Parathyroid adenoma (tissue), 2 donors: ENCODE measurements around the gene PRELP.
"Not testable (repeated sequence)": the region's sequence is repeated elsewhere in the genome, so short reads cannot be mapped to it uniquely, and the experiment has no call there.

Experiments
- H2AFZ ChIP-seq: fragments of 300-600 bp; sonication (generic); one replicate; pipeline ENCODE4 v1.7.0; 2017; ENCODE audit warnings: antibody characterized with exemption, mild to moderate bottlenecking
- H3K27ac ChIP-seq: fragments of 300-600 bp; sonication (generic); one replicate; pipeline ENCODE4 v1.7.0; 2017
- H3K27me3 ChIP-seq: fragments of 300-600 bp; sonication (generic); one replicate; pipeline ENCODE4 v1.7.0; 2017; ENCODE audit warnings: low read length; ENCODE audit not compliant: control insufficient read depth, insufficient read depth
- H3K36me3 ChIP-seq: fragments of 300-600 bp; sonication (generic); one replicate; pipeline ENCODE4 v1.7.0; 2017; ENCODE audit warnings: low read length; ENCODE audit not compliant: control insufficient read depth, insufficient read depth
- H3K4me1 ChIP-seq: fragments of 300-600 bp; sonication (generic); one replicate; pipeline ENCODE4 v1.7.0; 2017; ENCODE audit warnings: control low read depth
- H3K4me2 ChIP-seq: fragments of 300-600 bp; sonication (generic); one replicate; pipeline ENCODE4 v1.7.0; 2017; ENCODE audit warnings: low read length
- H3K4me3 ChIP-seq: fragments of 300-600 bp; sonication (generic); one replicate; pipeline ENCODE4 v1.7.0; 2017; ENCODE audit warnings: low read depth, low read length
- H3K79me2 ChIP-seq: fragments of 300-600 bp; sonication (generic); one replicate; pipeline ENCODE4 v1.7.0; 2017; ENCODE audit warnings: control low read depth
- H3K9ac ChIP-seq: fragments of 300-600 bp; sonication (generic); one replicate; pipeline ENCODE4 v1.7.0; 2017; ENCODE audit warnings: mild to moderate bottlenecking
- H3K9me3 ChIP-seq: fragments of 300-600 bp; sonication (generic); one replicate; pipeline ENCODE4 v1.7.0; 2017; ENCODE audit warnings: low read length; ENCODE audit not compliant: control insufficient read depth
- CTCF ChIP-seq: fragments of 300-600 bp; sonication (generic); IDR thresholded peaks from one replicate; pipeline ENCODE4 v1.7.0; 2017; ENCODE audit warnings: antibody characterized with exemption, mild to moderate bottlenecking
- donor health status: primary hyperparathyroidism.

Gene PRELP

GRCh38 chr1:203465146-203465798 is 10.3 kb upstream of the PRELP start:
- H2AFZ ChIP-seq, result no peak overlapping the region
- H3K79me2 ChIP-seq, result no peaks in the 10 kb centered on the region
- no peak overlapping the region for H3K27ac ChIP-seq
- H3K9me3 ChIP-seq, result no peaks in the 10 kb centered on the region
- H3K4me1 ChIP-seq, result no peaks in the 10 kb centered on the region
- H3K27me3 ChIP-seq, result no peaks in the 10 kb centered on the region
- no peak overlapping the region for H3K9ac ChIP-seq
- no peak overlapping the region for H3K4me2 ChIP-seq
- H3K36me3 ChIP-seq, result no peaks in the 10 kb centered on the region
- no peak for TF ChIP-seq CTCF
- no peak overlapping the region for H3K4me3 ChIP-seq

- Histone ChIP-seq H3K4me2 (no peak overlapping the region), H2AFZ (peak overlapping the region; percentile 53), H3K9me3 (no peaks in the 10 kb centered on the region), H3K4me3 (no peak overlapping the region), H3K4me1 (no peaks in the 10 kb centered on the region), H3K27ac (no peak overlapping the region), H3K27me3 (no peaks in the 10 kb centered on the region), H3K79me2 (no peaks in the 10 kb centered on the region), H3K36me3 (no peaks in the 10 kb centered on the region), H3K9ac (no peak overlapping the region)
- no peak for TF ChIP-seq CTCF
These were observed 9.7 kb upstream of the PRELP start for GRCh38 chr1:203465948-203466347.

- H3K36me3 ChIP-seq, H3K4me1 ChIP-seq, H3K27me3 ChIP-seq, H3K9ac ChIP-seq, H3K27ac ChIP-seq, H2AFZ ChIP-seq, H3K4me3 ChIP-seq, H3K9me3 ChIP-seq, H3K4me2 ChIP-seq, H3K79me2 ChIP-seq: not testable (repeated sequence)
These were observed 8.6 kb upstream of the PRELP start for GRCh38 chr1:203466906-203467549.

DNA sequence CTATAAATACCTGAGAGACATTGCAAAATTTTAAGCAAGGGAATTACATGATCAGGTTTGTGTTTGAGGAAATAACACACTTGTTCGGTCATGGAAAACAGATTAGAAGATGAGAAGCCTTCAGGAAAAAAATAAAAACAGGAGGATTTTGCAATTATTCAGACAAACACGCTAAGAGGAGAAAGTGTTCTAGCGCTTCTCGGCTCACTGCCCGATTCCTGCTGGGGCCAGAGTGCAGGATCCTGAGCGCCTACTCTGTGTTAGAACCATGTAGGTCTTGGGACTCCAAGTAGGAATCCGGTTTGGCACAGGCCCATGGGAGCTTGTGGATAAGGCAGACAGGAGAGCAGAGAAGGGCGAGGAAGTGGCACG is 8.1 kb upstream of the PRELP start:
- H3K27ac ChIP-seq, result no peak overlapping the region
- H3K4me1 ChIP-seq, result no peaks in the 10 kb centered on the region
- no peak for TF ChIP-seq CTCF

GRCh38 chr1:203468326-203468725 is 7.3 kb upstream of the PRELP start:
- Histone ChIP-seq H3K9me3 (no peaks in the 10 kb centered on the region), H3K36me3 (no peaks in the 10 kb centered on the region), H2AFZ (no peak overlapping the region), H3K79me2 (no peaks in the 10 kb centered on the region), H3K4me1 (no peaks in the 10 kb centered on the region), H3K9ac (no peak overlapping the region), H3K4me3 (no peak overlapping the region), H3K27me3 (no peaks in the 10 kb centered on the region), H3K27ac (no peak overlapping the region), H3K4me2 (no peak overlapping the region)
- no peak for TF ChIP-seq CTCF

More for the DNA sequence above, 8.1 kb upstream of the PRELP start:
- Histone ChIP-seq H3K27me3 (no peaks in the 10 kb centered on the region), H3K36me3 (no peaks in the 10 kb centered on the region), H3K4me2 (no peak overlapping the region), H3K4me3 (no peak overlapping the region), H3K79me2 (no peaks in the 10 kb centered on the region), H2AFZ (no peak overlapping the region), H3K9ac (no peak overlapping the region), H3K9me3 (no peaks in the 10 kb centered on the region)
